ENCODE data around the gene UBXN11. TPM values are rescaled to one million over a fixed set of nuclear protein-coding genes. Genes with fewer than 3 reads are reported as not detected.

The UBXN11 gene
- polyA plus RNA-seq, 1 experiment = 6.1 TPM

DNA sequence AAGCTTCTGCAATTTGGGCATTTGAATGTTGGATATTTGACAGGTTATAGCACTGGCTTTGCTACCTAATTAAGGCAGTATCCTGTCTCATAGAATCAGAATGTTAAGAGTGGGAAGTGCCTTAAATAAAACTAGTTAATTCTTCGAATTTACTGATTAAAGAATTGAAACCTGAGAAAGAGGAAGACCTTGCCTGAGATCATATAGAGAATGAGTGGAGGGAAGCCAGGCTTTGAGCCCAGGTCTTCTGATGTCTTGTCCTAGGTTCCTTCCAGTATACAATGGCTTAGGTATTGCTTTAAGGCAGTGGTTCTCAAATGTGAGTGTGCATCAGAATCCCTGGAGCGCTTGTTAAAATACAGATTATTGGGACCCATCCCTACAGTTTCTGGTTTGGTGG, 47.4 kb downstream of the UBXN11 start:
- TF ChIP-seq CTCF (IDR thresholded peaks at IDR 0.05; ENCODE audit: low read depth, low read length) = no peak
- no peak overlapping the region for H3K4me3 ChIP-seq (ENCODE audit: low read depth, low read length)
- POLR2A ChIA-PET = no interaction called here
- H3K27ac ChIP-seq (ENCODE audit: low read depth, low read length) = no peak overlapping the region
- CTCF ChIA-PET = interaction anchor here (2.0 kb wide), 1 partner anchor 25 kb away, joined by 8 read pairs; the partner anchor contains the start of gene CEP85
- H3K27me3 ChIP-seq (ENCODE audit: control insufficient read depth, insufficient read depth, low read length) = no peaks in the 10 kb centered on the region
- no peak for DNase-seq (ENCODE audit: low read depth, low spot score)
- no peaks in the 10 kb centered on the region for H3K9me3 ChIP-seq (ENCODE audit: control insufficient read depth, insufficient read depth, low read length)

GRCh38 chr1:26257222-26257621, 49.2 kb downstream of the UBXN11 start:
- ChIA-PET CTCF (interaction anchor here (0.5 to 2.0 kb wide), 2 partner anchors 23 to 119 kb away, joined by 8 to 10 read pairs; partner anchors contain the start of gene CEP85), POLR2A (no interaction called here)
- no peak for DNase-seq (ENCODE audit: low read depth, low spot score)
- TF ChIP-seq CTCF (IDR thresholded peaks at IDR 0.05; ENCODE audit: low read depth, low read length) = no peak
- no peak overlapping the region for H3K27ac ChIP-seq (ENCODE audit: low read depth, low read length)
- H3K9me3 ChIP-seq (ENCODE audit: control insufficient read depth, insufficient read depth, low read length) = no peaks in the 10 kb centered on the region
- no peaks in the 10 kb centered on the region for H3K27me3 ChIP-seq (ENCODE audit: control insufficient read depth, insufficient read depth, low read length)
- no peak overlapping the region for H3K4me3 ChIP-seq (ENCODE audit: low read depth, low read length)

DNA sequence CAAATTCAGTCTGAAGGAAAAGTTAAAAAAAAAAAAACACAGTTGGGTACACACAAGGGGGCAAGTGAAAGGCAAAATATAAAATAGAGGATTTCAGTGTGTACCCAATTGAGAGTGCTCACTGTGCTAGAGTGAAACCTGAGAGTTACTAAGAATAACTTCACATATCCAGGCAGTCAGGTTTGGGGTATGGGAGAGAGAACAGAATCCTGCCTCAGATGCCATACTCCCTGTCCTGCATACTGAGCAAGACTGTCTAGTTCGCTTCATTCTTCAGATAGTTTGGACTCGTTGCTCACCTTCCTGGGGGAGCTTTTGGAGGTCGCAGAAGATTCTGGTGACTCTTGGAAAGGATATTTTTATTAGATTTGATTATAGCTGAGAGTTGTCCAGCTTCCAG, 52.0 kb downstream of the UBXN11 start:
- POLR2A ChIA-PET = no interaction called here
- Histone ChIP-seq H3K27me3 (ENCODE audit: control insufficient read depth, insufficient read depth, low read length) (no peaks in the 10 kb centered on the region), H3K27ac (ENCODE audit: low read depth, low read length) (no peak overlapping the region), H3K9me3 (ENCODE audit: control insufficient read depth, insufficient read depth, low read length) (no peaks in the 10 kb centered on the region), H3K4me3 (ENCODE audit: low read depth, low read length) (no peak overlapping the region)
- no peak for DNase-seq (ENCODE audit: low read depth, low spot score)
- CTCF ChIA-PET = interaction anchor here (0.5 to 2.2 kb wide), 4 partner anchors 14 to 67 kb away, joined by 3 to 8 read pairs (median 4); partner anchors contain the start of gene CEP85
- TF ChIP-seq CTCF (IDR thresholded peaks at IDR 0.05; ENCODE audit: low read depth, low read length) = no peak

GRCh38 chr1:26252718-26253117, 53.7 kb downstream of the UBXN11 start:
- TF ChIP-seq CTCF (IDR thresholded peaks at IDR 0.05; ENCODE audit: low read depth, low read length) = no peak
- H3K27ac ChIP-seq (ENCODE audit: low read depth, low read length) = no peak overlapping the region
- CTCF ChIA-PET = interaction anchor here (1.1 to 1.3 kb wide), 2 partner anchors 19 to 23 kb away, joined by 3 to 5 read pairs; partner anchors contain the start of gene CEP85
- H3K9me3 ChIP-seq (ENCODE audit: control insufficient read depth, insufficient read depth, low read length) = no peaks in the 10 kb centered on the region
- no peaks in the 10 kb centered on the region for H3K27me3 ChIP-seq (ENCODE audit: control insufficient read depth, insufficient read depth, low read length)
- no peak overlapping the region for H3K4me3 ChIP-seq (ENCODE audit: low read depth, low read length)
- no peak for DNase-seq (ENCODE audit: low read depth, low spot score)
- POLR2A ChIA-PET = no interaction called here

- ChIA-PET POLR2A (no interaction called here), CTCF (no interaction called here)
- Histone ChIP-seq H3K27ac (ENCODE audit: low read depth, low read length) (no peak overlapping the region), H3K27me3 (ENCODE audit: control insufficient read depth, insufficient read depth, low read length) (no peaks in the 10 kb centered on the region), H3K4me3 (ENCODE audit: low read depth, low read length) (no peak overlapping the region), H3K9me3 (ENCODE audit: control insufficient read depth, insufficient read depth, low read length) (no peaks in the 10 kb centered on the region)
- TF ChIP-seq CTCF (IDR thresholded peaks at IDR 0.05; ENCODE audit: low read depth, low read length) = no peak
- no peak for DNase-seq (ENCODE audit: low read depth, low spot score)
These were observed 66.5 kb downstream of the UBXN11 start for GRCh38 chr1:26239936-26240335.

All from AG04450 (cell line).